ENCODE measurements around the gene FABP7.

The FABP7 gene

DNA sequence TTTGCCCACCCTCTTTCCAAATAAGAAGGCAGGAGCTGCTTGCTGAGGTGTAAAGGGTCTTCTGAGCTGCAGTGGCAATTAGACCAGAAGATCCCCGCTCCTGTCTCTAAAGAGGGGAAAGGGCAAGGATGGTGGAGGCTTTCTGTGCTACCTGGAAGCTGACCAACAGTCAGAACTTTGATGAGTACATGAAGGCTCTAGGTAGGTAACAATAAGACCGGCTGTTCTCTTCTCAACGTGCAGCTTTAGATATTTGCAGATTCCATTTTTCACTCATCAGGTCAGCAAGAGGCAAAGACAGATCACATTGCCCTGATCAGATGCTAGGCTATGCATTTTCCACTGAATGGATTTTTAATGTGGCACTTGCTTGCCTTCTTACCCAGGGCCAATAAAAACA is at the start of gene FABP7:
Gene FABP7 (plus strand): TSS at position 50 of the 400 bp plus-strand sequence. CDS start 79 bp downstream, at position 129.
- in situ Hi-C loops (cut with MboI; ENCODE audit: low sequenced_read_pairs): no loop called here

- in situ Hi-C loops (cut with MboI; ENCODE audit: low sequenced_read_pairs): loop anchor here (25.0 kb wide), 2 partner anchors 107 to 582 kb away; no protein-coding TSS in a partner anchor
Observed at GRCh38 chr6:122730334-122730733, 49.2 kb upstream of the FABP7 start.

DNA sequence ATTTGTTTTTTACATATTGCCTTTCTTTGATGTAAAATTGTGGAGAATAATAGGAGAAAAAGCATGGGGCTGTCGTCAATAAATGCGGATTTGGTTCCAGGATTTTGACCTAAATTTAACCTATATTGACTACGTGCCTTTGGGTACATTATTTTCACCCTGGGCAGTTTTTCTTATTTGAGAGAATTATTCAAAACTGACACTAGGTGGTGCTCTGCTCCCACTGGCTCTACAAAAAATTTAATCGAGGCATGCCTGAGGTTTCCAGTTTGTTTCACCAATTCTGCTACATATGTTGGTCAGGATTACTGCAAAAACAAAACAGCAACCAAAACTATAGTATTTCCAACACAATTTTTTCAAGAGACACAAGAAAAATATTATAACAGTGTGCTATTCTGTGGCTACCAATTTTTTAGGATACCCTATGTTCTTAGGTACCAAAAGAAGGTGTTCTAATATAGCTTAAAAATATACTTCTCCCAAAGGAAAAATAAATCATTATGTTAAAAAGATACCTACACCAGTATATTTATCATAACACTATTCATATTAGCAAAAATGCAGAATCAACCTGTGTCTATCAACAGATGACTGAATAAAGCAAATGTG is 48.6 kb upstream of the FABP7 start:
- in situ Hi-C loops (cut with MboI; ENCODE audit: low sequenced_read_pairs): loop anchor here (25.0 kb wide), 2 partner anchors 106 to 581 kb away; no protein-coding TSS in a partner anchor

GRCh38 chr6:122733259-122733658 is 46.3 kb upstream of the FABP7 start:
- in situ Hi-C loops (cut with MboI; ENCODE audit: low sequenced_read_pairs): loop anchor here (25.0 kb wide), 2 partner anchors 104 to 579 kb away; no protein-coding TSS in a partner anchor

DNA sequence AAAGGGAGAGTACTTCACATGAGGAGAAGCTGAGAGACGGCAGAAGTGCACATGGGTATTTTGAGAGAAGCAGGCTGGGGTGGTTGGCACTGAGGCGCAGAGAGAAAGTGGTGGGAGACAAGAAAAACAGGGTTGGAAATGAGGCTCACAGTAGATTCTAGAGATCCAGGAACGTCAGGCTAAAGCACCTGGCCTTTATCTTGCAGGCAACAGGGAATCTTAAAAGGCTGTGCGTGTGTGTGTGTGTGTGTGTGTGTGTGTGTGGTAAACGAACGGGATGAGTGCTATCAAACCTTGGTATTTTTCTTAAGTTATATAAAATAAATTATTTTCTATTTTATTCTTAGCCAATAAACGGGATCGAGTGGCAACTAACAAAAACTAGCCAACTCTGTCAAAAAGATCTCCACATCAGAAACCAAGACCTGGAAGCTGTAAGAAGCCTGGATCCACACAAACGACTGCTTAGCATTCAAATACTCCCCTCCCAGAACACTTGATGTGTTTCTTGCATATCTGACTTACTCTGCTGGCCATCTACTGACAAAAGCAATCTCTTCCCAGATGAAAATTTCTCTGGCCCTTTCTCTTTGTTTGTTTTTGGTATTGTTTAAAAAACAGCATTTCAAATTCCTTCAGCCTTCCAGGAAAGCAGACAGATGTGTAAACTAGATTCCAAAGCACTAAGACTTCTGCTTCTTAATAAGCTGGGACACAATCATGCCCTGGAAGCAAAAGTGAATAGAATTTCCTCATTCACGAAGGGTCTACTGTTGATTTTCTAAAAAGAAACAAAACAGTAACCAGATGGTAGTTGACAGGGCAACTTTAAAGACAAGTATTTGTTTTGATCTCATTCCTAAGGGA is 44.8 kb upstream of the FABP7 start:
- in situ Hi-C loops (cut with MboI; ENCODE audit: low sequenced_read_pairs): loop anchor here (25.0 kb wide), 2 partner anchors 103 to 578 kb away; no protein-coding TSS in a partner anchor

DNA sequence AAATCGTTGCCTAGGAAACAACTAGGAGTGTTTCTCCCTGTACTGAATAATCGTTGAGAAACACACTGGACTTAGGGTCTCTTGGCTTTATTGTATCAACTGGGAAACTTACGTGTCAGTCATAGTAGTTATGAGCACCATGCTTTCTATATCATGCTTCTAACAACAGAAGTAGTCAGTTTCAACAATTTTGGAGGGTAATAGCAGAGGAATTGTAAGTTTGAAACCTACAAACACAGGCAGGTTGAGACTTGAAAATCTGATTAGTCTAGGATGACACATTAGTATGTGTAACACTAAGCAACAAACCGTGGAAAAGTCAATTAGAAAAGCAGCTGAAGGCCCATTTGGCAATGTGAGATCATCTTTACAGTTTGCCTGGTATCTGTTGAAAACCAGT is 43.9 kb upstream of the FABP7 start:
- in situ Hi-C loops (cut with MboI; ENCODE audit: low sequenced_read_pairs): loop anchor here (25.0 kb wide), 2 partner anchors 102 to 577 kb away; no protein-coding TSS in a partner anchor

DNA sequence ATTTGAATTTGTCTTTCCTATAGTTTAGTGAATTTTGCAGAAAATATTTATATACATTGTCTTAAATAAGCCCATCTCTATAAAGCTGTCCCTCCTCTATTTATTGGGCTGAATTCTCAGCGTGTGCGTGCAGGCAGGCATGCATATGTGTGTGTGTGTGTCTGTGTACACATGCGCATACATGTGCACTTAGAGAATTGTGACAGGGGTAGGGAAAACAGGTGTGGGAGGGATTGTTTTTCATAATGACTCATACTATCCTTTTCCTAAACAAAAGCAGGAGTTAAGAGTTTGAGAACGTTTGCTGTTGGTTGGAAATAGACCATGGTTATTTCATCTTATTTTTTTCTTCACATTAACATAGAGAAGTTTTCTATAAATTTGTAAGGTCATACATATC is 43.4 kb upstream of the FABP7 start:
- in situ Hi-C loops (cut with MboI; ENCODE audit: low sequenced_read_pairs): loop anchor here (25.0 kb wide), 2 partner anchors 101 to 576 kb away; no protein-coding TSS in a partner anchor

DNA sequence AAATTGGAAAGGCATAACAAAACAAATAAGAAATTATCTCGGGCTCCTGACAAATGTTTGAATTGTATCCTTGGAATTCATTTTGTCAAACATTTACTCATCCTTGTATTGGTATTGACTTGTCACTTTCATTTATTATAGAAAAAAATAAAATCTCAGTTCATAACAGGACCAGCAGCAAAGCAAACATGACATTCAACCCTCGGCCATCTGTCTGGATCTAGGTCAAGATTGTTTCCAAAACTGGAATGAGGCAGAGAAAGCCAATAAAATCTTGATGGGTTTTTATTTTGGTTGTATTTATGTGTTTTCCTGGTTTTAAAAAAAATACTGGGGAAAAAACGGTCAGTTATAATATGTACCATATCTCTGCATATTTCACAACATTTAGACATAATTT is 42.9 kb upstream of the FABP7 start:
- in situ Hi-C loops (cut with MboI; ENCODE audit: low sequenced_read_pairs): loop anchor here (25.0 kb wide), 2 partner anchors 101 to 576 kb away; no protein-coding TSS in a partner anchor

DNA sequence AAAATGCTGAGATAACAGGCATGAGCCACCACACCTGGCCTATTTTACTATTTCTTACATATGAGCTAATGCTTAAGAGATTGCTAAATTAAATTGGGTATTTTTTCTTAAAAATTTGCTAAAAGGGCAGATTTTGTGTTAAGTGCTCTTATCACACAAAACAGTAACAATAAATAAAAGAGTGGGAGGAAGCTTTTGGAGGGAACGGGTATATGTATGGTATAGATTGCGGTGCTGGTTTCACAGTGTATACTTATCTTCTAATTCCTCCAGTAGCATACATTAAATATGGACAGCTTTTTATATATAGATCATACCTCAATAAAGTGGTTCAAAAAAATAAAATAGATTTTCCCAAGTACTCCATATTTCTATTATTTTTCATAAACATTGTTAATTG is 39.4 kb upstream of the FABP7 start:
- in situ Hi-C loops (cut with MboI; ENCODE audit: low sequenced_read_pairs): loop anchor here (25.0 kb wide), 2 partner anchors 97 to 572 kb away; no protein-coding TSS in a partner anchor

DNA sequence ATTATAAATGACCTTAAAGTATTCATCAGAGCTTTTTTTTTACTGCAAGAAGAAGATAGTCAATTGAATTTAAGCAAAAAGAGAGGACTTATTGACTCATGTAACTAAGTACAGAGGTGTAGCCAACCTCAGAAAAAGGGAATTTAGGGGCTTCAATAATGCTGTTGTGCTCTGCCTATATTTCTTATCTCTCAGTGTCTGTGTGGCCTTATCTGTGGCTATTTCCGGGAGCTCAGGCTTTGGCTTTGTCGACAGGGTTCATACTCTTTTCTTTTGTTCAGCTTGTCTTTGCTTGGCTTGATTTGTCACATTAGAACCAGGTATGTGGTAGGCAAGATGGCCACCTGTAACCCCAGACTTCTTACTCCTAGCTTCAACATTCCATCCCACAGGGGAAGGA is 38.6 kb upstream of the FABP7 start:
- in situ Hi-C loops (cut with MboI; ENCODE audit: low sequenced_read_pairs): loop anchor here (25.0 kb wide), 2 partner anchors 96 to 571 kb away; no protein-coding TSS in a partner anchor

GRCh38 chr6:122744247-122744646 is 35.3 kb upstream of the FABP7 start:
- in situ Hi-C loops (cut with MboI; ENCODE audit: low sequenced_read_pairs): loop anchor here (25.0 kb wide), 2 partner anchors 93 to 568 kb away; no protein-coding TSS in a partner anchor

DNA sequence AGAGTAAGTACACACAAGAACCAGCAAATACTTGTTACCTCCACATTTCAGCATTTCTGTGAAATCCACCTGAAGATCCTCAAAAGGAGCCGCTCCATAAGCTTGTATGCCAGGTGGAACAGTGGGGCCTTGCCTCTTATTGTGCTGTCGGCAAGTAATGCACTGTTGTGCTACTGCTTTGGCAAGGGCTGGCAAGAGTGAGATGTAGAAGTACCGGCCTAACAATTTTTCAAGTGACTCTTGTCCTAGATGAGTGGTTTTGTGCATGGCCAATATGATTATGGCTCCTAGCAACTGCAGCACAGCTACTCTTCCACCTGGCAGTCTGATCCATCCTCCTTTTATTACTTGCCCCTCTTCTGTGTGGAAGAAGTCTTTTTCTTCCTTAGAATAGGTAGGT is 34.7 kb upstream of the FABP7 start:
- in situ Hi-C loops (cut with MboI; ENCODE audit: low sequenced_read_pairs): loop anchor here (25.0 kb wide), 2 partner anchors 92 to 567 kb away; no protein-coding TSS in a partner anchor

DNA sequence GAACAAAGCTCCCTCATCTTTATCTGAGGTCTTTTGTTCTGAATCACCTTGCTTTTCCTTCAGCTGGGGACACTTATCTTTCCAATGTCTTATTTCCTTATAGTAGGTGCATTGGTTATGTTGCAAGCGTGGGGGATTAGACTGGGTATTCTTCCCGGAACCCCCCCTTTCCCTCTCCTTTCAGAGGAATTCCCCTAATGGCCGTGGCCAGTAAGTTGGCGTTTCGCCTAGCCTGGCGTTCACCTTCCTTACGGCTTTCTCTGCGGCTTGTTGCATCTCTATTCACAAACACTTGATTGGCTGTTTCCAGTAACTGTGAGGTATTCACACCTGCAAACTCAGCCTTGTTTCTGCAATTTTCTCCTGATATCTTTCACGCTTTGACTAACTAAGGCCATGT is 32.8 kb upstream of the FABP7 start:
- in situ Hi-C loops (cut with MboI; ENCODE audit: low sequenced_read_pairs): loop anchor here (25.0 kb wide), 2 partner anchors 91 to 566 kb away; no protein-coding TSS in a partner anchor

DNA sequence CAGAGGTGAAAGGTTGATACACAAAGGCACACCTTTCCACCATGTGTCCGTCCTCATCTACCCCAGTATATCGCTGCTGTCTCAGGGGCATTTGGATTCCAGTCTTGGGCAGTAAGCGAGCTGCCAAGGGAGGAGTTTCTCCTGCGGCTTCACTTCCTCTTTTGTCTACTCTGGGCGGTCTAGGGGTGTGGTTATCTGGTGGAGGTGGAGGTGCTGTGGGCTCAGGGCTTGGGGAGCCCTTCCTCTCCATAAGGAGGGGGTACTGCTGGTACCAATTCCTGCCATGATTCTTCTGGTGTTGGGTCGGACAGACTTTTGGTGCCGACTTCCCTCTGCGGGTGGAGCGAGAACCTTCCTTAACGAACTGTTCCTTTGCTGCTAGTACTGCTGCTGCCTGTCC is 31.9 kb upstream of the FABP7 start:
- in situ Hi-C loops (cut with MboI; ENCODE audit: low sequenced_read_pairs): loop anchor here (25.0 kb wide), 2 partner anchors 90 to 565 kb away; no protein-coding TSS in a partner anchor

- in situ Hi-C loops (cut with MboI; ENCODE audit: low sequenced_read_pairs): loop anchor here (25.0 kb wide), 2 partner anchors 88 to 563 kb away; no protein-coding TSS in a partner anchor
Observed at GRCh38 chr6:122748945-122749344, 30.6 kb upstream of the FABP7 start.

DNA sequence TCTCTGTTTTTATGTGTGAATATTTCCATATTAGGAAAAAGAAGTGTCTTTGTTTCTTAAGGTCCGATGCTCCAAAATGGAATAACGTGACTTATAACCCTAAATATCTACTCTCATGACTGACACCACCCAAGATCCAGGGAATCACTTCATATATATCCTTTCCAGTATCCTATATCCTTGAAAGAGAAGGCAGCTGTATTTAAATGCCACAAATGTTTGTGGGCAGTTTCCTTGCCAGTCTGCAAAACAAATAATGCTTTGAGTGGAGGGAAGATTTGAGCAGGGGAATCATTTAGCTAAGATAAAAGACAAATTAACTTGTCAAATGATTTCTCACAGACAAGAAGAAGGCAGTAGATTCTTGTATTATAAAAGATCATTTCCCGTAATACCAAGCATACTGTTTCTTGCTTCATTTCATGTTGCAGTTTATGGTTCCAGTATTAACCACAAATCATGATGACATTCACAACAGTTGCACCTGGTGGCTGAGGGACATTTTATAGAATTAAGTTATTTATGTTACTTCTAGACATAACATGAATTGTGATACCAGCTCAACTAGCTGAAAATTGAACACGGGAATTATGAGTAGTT is 30.0 kb upstream of the FABP7 start:
- in situ Hi-C loops (cut with MboI; ENCODE audit: low sequenced_read_pairs): loop anchor here (25.0 kb wide), 2 partner anchors 88 to 563 kb away; no protein-coding TSS in a partner anchor

- in situ Hi-C loops (cut with MboI; ENCODE audit: low sequenced_read_pairs): no loop called here
Observed at GRCh38 chr6:122751326-122751725, 28.2 kb upstream of the FABP7 start.

DNA sequence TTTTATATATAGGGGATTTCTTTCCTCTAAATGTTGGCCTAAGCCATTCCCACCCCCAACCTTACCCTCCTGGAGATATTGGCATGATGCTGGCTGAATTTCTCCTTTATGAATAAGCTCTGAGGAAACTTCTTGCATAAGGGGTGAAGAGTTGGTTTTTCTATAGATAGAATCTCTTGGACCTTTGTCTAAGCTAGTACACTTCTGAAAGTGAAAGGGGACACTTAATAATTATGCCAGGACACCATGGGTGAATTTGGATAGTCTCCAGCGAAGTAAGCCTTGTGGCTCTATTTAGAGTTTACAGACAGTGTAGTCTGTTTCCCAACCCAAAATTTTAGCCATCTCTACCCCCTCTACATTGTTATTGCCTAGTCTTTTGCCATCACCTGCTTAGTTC is 27.1 kb upstream of the FABP7 start:
- in situ Hi-C loops (cut with MboI; ENCODE audit: low sequenced_read_pairs): no loop called here

DNA sequence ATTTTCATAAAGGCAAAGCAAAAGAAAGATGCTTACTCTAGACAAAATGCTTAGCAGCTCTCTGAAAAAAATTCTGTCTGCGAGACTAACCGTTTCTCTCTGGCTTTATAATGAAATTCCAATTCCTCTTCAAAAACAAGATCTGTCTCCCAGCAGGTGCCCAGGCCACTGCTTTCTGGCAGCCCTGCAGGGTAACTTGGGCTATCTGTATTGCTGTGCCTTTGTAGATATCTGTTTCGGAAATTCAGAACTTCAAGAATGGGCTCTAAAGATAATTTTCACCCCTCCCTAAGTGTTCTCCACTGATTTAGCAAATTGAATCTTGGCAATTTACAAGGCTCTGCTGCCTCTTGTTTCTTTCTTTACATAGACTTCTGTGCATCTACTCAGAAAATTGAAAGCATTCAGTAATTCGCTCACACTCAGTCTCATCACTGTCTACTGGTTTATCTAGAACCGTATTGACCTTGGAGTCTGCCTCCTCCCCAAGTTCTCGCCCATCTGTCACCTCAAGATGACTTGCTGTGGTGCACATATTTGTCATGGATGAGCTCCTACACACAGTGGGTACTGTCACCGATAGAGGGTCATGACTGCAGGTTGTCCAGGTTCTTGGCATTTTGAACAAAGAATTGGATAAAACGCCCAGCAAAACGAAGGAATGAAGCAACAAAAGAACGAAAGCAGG is 26.4 kb upstream of the FABP7 start:
- in situ Hi-C loops (cut with MboI; ENCODE audit: low sequenced_read_pairs): no loop called here

GRCh38 chr6:122753688-122754056 is 25.8 kb upstream of the FABP7 start:
- in situ Hi-C loops (cut with MboI; ENCODE audit: low sequenced_read_pairs): no loop called here

Measured in HL-60/S4 treated with phorbol 12-myristate 13-acetate at 8.2 ng/mL for 4 days and 3 days (cell line).